Right forelimb (tissue), 1 donor: ENCODE results near the gene ADARB2.
"Not testable (repeated sequence)": the region's sequence is repeated elsewhere in the genome, so short reads cannot be mapped to it uniquely, and the experiment has no call there.

Experiments
- DNase-seq: peaks from one replicate; pipeline ENCODE4 v3.0.0-alpha.2; 2018

ADARB2 gene

DNA sequence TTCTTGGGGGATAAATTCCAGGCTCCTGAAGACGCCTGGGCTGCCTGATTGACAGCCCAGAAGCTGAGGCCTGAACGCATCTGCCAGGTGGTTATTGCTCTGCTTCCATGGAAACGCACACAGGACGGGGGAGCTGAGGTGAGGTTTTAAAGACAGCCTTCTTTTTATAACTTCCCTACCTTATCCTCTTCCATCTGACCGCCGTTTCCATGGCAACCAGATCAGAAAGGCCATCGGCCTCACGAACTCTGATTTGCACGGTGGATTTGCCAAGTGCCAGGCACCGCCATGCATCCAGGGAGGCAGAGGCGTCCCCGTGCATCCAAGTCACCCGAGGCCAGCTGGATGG is 260.9 kb downstream of the ADARB2 start:
- no peak for DNase-seq

DNA sequence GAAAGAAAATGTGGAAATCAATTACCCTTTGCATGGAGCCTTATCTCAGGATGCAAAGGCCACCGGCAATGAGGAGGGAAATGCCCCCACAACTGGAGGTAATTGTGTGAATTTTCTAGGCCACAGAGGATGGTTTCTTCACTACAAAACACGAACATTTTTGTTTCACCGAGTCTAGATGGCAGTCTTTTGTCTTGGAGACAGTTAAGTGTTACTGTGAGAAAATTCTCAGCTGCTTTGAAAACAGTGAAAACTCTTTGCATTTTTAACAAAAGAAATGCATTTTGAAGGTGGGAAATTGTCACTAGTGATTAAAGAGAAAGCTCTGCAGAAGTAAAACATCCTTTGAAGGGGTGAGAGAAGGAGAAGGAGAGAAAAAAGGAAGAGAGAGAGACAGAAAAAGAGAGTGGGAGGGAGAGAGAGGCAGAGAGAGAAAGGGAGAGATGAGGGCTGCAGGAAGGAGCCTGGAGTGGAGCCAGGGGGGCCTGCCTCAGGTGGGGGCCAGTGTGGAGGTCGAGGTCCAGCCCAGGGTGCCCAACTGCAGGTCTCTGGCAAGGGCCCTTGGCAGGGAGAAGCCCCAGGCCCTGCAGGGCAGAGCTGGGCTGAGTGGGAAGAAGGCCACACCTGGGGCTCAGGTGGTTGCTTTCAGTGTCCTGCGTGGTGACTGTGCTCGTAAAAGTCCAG is 261.4 kb downstream of the ADARB2 start:
- no peak for DNase-seq

DNA sequence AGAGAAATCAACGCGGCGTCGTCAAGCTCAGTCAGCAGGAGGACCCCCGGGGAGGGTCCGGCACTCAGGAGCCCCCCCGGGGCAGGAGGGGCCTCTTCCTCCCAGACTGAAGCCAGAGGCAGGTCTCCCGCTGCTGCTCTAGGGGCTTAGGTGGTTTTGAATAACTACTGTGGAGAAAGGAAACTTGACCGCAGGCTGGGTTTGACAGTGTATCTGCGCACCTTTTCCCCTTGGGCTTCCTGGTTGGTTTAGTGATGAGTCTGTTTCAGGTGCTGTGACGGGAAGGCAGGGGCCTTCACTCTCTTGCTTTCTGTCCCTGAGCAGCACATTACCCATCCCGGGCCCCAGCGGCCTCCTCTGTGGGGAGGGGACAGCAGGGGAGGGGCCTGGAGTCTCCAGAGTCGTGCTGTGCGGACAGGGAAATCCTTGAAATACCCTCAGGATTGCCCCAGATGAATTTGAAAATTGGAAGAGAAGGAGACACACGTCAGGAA is 262.2 kb downstream of the ADARB2 start:
- no peak for DNase-seq

DNA sequence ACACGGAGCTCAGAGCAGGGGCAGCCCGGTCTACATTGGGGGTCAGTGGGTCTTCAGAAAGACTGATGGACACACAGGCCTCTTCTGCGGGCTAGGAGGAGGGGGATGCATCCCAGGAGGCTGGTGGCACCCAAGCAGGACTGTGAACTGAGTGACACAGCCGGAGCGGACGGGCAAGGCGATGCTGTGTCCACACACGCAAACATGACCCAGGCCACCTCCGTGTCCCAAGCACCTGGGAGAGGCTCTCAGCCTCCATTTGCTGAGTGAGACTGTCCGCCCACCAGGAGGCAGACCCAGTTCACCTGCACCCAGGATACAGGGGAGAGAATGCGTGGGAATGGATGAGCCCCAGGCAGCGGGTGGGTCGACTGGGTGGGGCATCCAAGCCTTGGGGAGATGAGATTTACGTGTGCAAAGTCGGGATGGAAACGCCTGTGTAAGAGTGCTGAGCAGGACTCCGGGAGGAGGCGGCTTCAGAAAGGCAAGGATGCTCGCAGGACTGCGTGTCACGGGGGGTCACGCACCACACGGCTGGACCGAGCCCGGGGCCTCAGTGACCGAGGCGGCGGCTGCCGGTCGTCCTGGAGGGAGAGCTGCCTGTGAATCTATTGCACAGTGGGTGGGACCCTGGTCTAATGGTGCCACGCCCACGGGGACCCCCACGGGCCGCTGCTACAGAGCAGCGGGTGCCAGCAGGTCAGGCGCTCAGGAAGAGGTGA is 262.8 kb downstream of the ADARB2 start:
- no peak for DNase-seq

DNA sequence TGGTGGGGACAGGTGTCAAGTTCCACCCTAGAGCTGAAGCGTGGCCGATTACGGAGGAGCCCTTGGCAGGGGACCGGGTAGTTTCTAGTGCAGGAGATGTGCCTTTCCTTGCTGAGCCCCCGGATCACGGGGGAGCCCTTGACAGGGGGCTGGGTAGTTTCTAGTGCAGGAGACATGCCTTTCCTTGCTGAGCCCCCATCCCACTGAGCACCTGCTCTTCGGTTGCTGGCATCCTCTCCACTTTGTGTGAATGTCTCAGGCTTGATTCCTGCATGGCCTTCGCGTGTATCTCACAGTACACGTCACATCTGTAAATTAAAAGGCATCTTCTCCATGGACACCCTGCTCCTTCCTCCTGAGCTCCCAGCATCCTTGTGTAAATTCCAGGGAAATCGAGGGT is 263.5 kb downstream of the ADARB2 start:
- no peak for DNase-seq

DNA sequence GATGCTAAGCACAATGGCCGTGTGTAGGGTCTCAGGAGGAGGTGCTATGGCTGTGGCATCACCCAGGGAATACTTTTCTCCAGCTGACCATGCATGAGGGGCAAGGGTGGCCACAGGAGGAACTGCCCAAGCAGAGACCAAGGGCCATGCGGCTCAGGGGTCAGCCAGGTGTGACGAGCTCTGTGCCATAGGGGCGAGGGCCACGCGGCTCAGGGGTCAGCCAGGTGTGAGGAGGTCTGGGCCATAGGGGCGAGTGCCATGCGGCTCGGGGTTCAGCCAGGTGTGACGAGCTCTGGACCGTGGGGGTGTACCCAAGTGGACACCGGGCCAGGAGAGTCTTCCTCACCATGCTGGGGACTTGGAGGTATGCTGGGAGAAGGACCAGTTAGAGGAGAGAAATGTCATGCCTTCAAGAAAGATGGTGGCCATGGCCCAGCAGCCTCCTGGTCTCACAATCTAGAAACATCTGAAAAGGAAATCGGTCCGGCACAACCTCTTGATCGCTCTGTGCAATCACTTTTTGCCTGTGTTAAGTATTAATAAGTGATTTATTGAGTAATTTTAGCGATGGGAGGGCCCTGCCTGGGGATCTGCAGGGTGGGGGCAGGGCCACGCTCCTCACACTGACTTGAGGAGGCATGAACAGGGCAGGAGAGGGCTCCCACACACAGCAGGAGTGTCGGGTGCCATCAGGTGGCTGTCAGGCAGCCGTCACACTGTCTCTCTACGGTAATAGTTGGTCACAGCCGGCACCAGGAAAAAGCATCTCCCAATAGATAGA is 265.0 kb downstream of the ADARB2 start:
- no peak for DNase-seq

DNA sequence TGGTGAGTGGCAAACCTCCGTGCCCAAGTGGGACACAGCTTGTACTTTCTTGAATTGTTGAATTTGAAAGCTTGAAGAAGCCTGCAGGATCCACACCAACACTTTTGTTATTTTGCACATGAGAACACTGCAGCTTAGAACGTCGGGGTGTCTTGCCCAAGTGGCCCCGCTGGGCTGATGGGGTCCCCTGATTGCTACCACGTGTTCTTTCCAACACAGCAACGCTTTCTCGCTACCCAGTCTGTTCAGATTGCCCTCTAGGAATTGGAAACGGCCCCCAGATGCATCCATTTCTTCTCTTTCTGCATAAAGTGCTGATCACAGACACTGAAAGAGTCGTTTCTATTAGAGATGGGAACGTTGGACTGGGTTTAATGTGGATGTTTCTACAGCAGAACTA is 268.5 kb downstream of the ADARB2 start:
- DNase-seq = no peak

DNA sequence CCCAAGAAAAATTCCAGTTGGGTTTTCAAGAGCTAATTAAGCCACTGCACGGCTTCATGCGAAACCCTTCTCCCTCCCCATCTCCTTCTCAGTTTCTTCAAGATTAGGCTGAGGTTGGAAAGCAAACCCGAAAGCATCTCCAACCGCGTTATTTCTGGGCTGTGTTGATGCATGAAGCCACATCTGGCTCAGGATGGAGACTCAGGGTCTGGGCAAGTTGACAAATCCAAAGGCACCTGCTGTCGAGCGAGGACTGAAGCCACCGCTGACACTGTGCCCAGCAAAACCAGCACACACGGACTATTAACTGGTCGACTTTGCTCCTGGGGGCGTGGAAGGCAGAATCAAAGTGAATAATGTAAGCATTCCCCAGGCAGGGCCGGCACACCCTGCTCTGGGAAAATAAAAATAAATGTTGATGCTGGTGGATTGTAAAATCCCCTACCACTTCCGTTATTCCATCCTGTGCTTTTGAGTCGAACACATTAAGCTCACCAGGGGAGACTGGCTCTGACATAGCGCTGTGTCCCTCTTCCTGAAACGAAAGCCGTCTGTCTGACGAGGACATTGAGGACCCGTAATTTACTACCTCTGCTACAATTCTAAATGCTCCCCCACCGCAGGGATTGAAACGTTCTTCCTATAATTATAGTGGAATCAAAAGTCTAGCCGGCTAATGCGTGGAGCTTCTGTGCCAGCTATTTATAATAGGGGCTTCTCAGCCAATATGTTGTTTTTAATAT is 269.8 kb downstream of the ADARB2 start:
- DNase-seq = no peak

DNA sequence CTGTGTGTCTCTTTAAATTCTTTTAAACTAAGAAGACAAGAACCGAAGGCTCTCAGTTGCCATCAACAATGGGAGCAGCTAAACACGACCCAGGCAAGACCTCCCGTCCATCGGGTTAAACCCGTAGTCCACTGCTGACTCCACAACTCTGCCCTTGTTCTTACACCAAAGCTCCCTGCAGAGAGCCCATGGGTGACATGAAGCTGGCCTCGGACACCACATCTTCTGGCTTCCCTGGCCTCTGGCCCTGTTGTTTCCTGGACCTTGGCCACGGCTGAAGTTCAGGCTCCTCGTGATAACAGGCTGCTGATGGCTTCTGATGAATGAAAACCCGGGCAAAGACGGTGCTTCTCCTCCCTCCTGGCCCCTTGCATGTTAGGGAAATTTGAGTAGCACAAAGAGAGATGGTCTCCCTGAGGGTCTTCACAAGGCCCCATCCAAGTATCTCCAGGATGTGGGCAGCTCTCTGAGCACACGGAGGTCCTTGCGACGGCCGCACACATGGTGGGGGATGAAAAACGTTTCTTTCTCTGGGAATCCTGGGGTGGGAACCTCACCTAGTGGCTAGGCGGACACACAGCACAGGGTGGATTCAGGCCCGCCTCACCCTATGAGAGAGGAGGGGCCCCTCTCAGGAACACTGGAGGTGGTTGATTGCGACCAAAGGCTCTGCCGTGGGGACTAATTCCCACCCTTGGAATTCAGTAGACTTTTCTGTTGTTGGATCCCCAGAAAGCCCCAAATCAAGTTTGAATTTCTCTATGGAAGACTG is 271.1 kb downstream of the ADARB2 start:
- no peak for DNase-seq

DNA sequence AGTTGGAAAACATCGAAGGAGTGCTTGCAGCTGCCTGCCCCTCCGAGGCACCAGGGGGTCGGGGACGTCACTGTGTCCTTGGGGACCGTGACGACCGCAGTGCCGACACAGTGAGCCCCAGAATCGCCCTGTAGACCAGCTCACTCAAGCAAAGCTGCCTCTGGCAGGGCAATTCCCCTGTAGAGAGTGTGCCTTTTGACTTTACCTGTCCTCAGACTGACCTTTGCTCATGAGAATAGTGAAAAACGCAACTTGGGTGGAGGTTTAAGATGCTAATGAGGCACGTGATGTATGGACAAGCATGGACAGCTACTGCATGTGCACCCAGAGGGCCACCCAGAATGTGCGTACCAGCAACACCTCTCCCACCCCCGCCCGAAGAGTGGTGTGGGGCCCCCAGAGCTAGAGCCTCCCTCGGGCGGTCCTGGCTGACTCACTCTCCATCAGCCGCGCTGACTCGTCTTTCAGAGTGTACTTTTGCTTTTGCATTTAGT is 271.9 kb downstream of the ADARB2 start:
- DNase-seq = no peak

DNA sequence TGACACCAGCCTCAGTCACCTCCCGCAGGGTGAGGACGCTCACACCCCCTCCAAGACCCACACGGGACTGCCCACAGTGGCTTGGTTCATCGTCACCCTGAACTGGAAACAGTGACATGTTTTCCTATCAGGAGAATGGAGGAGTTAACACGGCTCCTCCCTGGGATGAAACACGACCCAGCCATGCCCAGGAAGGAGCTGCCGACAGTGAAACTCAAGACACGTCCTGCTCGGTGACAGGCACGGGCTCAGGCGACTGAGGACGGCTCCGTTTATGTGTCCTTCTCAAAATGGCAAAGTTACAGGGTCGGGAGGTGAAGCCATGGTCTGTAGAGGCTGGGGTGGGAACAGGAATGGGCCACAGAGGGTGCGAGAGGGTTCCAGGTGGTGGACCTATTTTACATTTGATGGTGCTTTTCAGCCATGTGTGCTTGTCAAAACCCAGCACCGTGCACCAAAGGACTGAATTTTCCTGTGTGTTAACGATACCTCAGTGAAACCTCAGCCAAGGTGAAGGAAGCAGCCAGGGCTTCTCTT is 272.4 kb downstream of the ADARB2 start:
- DNase-seq = no peak

DNA sequence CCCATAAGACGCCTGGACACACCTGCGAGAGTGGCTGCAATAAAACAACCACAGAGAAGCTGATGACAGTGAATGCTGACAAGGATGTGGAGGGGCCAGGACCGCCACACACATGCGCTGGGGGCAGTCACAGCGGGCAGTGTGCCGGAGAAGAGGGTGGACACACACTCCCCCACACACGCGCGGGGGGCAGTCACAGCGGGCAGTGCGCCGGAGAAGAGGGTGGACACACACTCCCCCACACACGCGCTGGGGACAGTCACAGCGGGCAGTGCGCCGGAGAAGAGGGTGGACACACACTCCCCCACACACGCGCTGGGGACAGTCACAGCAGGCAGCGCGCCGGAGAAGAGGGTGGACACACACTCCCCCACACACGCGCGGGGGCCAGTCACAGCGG is 273.4 kb downstream of the ADARB2 start:
- not testable (repeated sequence) for DNase-seq

DNA sequence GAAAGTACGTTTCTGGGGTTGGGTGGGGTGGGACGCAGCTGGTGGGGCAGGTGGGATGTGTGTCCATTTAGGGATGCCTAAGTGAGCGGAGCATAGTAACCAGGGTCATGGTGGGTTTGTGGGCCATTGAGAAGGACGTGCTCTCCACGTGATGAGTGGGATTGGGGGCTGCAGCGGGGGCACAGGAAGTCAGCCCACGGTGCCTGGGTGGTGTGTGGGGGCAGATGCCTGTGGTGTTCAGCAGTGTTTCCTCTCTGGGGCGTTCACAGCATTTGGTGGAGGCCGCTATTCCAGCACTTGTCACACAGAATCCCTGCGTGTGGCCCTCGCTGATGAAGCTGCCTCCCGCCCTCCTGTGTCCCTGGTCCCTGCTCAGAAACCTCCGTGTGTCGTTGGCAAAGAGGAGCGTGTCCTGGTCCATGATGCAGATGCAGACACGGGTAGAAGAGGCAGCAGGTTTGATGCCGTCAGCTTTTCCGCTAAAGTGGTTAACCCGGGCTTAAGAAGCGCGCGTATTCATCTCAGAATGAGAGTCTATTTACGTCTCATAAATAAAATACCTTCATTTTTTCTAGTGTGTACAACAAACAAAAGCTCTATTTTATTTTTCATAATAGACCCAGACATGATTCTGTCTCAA is 274.2 kb downstream of the ADARB2 start:
- no peak for DNase-seq

DNA sequence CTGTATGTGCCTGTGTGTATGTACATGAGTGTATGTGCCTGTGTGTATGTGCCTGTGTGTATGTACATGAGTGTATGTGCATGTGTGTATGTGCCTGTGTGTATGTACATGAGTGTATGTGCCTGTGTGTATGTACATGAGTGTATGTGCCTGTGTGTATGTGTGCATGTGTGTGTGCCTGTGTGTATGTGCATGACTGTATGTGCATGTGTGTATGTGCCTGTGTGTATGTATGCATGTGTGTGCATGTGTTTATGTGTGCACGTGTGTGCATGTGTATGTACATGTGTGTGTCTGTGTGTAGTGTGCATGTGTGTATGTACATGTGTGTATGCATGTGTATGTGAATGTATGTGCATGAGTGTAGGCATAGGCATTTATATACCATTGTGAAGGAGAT is 274.8 kb downstream of the ADARB2 start:
- DNase-seq = no peak

DNA sequence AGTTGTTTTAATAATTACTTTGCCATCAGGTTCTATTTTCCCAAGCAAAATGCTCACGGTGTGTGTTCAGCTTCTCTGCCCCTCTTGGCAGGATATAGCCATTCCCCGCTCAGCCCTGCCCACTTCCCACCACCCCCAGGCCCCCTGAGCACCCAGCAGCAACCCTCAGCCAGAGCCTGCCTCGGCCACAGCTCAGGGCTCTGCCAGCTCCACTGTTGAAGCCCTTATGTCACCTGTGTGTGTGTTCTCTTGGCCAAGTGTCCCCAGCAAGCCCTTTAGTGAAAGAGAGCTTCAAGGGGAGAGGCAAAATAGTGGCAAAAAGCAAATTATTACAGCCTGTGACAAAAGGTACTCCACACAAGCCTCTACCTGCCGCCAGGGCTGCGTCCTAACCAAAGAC is 275.3 kb downstream of the ADARB2 start:
- no peak for DNase-seq

DNA sequence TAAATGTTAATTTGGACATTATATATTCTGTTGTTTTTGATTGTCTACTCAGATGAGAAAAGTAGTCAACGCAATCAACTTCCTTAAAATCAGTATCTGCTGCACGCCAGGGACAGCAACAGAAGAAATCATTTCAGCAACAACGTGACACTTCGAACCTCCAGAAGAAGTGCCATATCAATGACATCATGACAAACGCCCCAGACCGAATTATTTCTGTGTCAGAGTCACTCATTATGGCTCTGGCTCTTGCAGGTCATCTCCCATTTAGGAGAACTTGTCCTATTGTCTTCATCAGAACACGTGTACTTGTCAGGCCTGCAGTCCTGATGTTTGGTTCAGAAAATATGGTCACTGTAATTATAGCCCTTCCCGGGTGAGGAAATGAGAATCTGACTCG is 276.3 kb downstream of the ADARB2 start:
- DNase-seq = no peak

DNA sequence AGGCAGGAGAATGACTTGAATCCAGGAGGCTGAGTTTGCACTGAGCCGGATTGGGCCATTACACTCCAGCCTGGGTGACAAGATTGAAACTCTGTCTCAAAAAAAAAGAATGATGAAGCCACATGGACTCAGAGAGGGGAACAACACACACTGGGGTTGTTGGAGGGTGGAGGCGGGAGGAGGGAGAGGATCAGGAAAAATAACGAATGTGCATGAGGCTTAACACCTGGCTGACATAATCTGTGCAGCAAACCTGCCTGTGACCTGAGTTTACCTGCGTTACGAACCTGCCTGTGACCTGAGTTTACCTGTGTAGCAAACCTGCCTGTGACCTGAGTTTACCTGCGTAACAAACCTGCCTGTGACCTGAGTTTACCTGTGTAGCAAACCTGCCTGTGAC is 277.7 kb downstream of the ADARB2 start:
- not testable (repeated sequence) for DNase-seq

DNA sequence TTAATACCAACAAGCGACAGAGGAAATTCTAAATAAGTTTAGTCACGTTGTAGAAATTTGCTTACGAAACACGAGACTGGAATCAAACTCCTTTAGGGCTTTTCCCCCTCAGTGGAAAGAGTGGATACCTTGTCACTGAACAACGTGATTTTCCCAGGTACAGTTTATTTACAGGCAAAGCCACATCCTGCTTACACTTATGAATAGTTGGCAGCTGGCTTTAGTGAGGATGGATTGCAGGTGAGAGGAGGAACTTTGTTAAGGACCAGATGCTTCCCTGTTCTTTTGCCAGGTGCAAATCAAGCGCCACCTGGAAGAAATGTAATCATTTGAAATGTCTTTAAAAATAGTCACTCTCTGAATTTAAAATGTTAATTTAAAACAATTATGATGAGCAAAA is 282.4 kb downstream of the ADARB2 start:
- no peak for DNase-seq

DNA sequence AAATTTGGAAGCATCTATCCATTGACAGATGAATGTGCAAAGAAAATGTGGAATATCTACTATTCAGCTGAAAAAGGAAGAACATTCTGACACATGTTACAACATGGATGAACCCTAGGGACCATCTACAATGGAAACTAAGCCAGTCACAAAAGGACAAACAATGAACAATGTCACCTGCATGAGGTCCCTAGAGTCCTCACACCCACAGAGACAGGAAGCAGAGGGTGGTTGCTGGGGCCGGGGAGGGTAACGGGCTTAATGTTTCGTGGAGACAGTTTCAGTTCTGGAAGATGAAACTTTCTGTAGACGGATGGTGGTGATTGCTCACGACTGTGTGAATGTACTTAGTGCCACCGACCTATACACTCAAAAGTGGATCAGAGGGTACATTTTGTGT is 282.9 kb downstream of the ADARB2 start:
- no peak for DNase-seq

DNA sequence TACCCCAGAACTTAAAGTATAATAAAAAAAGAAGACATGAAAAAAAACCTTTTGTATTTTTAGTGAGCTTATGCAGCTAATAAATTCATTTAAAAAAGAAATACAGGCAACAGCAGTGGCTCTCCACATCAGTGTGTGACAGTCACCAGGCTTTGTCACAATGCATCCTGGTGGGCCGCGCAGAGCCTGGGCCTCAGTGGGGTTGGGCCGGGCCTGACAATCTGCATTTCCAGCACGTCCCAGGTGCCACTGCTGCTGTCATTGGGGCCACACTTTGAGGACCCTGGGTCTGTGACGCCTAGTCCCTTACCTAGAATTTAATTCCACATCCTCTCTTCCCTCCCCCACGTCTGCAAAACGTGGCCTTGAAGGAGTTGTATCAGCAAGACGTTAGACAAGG is 284.5 kb downstream of the ADARB2 start:
- DNase-seq = no peak

DNA sequence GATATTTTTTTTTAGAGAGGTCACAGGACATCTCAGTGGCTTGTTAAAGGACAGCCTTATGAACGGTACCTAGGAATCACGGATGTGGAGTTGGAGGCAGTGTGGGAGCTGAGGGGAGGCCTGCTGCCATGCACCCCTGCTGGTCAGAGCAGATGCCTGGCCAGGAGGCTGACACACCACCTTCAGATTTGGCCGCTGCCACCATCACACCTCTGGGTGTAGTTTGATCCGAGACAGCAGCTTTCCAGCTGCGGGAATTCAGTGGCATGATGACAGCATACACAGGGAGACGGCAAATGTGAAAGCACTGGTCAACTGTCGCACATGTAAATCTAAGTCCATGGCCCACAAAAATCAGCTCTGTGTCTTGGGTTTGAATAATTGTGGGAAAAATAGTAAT is 285.4 kb downstream of the ADARB2 start:
- no peak for DNase-seq
